Transverse colon (tissue), 4 donors: ENCODE data around the gene CSH2. TPM values are rescaled to one million over a fixed set of nuclear protein-coding genes. Genes with fewer than 3 reads are reported as not detected.
"Not testable (repeated sequence)": the region's sequence is repeated elsewhere in the genome, so short reads cannot be mapped to it uniquely, and the experiment has no call there.

Experiments
- DNase-seq: peaks from one replicate; pipeline ENCODE4 v3.0.0-alpha.2; 2019
- H3K27ac ChIP-seq, 4 donors: fragments of 200-600 bp; sonication (generic); 2 replicates each; pipeline ENCODE4 v1.5.1; 2016 to 2018; ENCODE audit warnings: inconsistent platforms in 4 of 4
- H3K27me3 ChIP-seq: fragments of 200-600 bp; sonication (generic); 2 replicates; pipeline ENCODE4 v1.5.1; 2017; ENCODE audit warnings: inconsistent platforms
- H3K36me3 ChIP-seq, 4 donors: fragments of 200-600 bp; sonication (generic); 2 replicates each; pipeline ENCODE4 v1.5.1; 2017 to 2019; ENCODE audit warnings: inconsistent platforms in 4 of 4
- H3K4me1 ChIP-seq, 4 donors: fragments of 200-600 bp; sonication (generic); 2 replicates each; pipeline ENCODE4 v1.5.1; 2017 to 2020; ENCODE audit warnings: inconsistent platforms in 4 of 4
- H3K4me3 ChIP-seq, 4 donors: fragments of 200-600 bp; sonication (generic); 1 replicate in 1 of 4; 2 replicates in 3 of 4; pipeline versions ENCODE4 v1.5.1 to v1.6.1; 2017 to 2019; ENCODE audit warnings: inconsistent platforms in 4 of 4
- H3K9me3 ChIP-seq, 2 donors: fragments of 200-600 bp; sonication (generic); 2 replicates each; pipeline ENCODE4 v1.5.1; 2017 to 2019; ENCODE audit warnings: inconsistent platforms in 2 of 2
- WGBS, 2 donors: methylation state at CpG; one replicate each; pipeline ENCODE4 v1.1.5; 2018; ENCODE audit warnings: low coverage in 1 of 2; 5-methylcytosine and 5-hydroxymethylcytosine counted together
- in situ Hi-C, 4 donors: fragments of 200-750 bp; cut with MboI; loops; one replicate each; pipeline versions ENCODE4 v1.15.0 to v1.15.1; 2017; ENCODE audit warnings: low sequenced_read_pairs in 3 of 4, low pct_ligation_motif_present in 1 of 4, low pct_unique_long_range_greater_than_20kb in 1 of 4
- intact Hi-C: fragments of 100-400 bp; cut with DNase I; formaldehyde crosslinking; loops from one replicate; pipeline ENCODE4 v1.15.1; 2023; ENCODE audit warnings: low total_unique reads
- total RNA-seq, 4 donors: library from RNA; depleted of rRNA; stranded (reverse); fragments of >200 nt; gene quantifications; one replicate each; pipeline ENCODE4 v1.1.0, GENCODE V29; 2016
- TF ChIP-seq, protein P1 (sequence below), 5 experiments: fragments of 200-600 bp in 3 of 5; fragments of 450-650 bp in 2 of 5; sonication (generic) in 3 of 5; IDR thresholded peaks; 1 replicate in 2 of 5; 2 replicates in 3 of 5; pipeline ENCODE4 v1.5.1; 2016 to 2017; ENCODE audit warnings: antibody characterized with exemption in 5 of 5, inconsistent platforms in 3 of 5, mild to moderate bottlenecking in 2 of 5, moderate library complexity in 1 of 5

CSH2 gene
- total RNA-seq, 4 donors from 2014 or later: not detected

DNA sequence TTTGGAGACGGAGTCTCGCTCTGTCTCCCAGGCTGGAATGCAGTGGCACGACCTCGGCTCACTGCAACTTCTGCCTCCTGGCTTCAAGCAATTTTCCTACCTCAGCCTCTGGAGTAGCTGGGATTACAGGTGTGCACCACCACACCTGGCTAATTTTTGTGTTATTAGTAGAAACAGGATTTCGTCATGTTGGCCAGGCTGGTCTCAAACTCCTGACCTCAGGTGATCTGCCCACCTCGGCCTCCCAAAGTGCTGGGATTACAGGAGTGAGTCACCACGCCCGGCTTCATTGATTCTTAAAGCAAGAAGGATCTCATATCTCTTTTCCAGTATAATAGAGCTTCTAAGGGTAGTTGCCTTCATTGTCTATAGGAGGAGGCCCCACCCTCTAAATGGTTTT, 31.3 kb upstream of the CSH2 start:
- intact Hi-C loops, H3K4me3 ChIP-seq, H3K4me1 ChIP-seq, H3K27ac ChIP-seq, DNase-seq, H3K36me3 ChIP-seq, H3K9me3 ChIP-seq, H3K27me3 ChIP-seq: not testable (repeated sequence)
- 90% methylated on average over 4 to 8 of the region's 8 CpGs for WGBS, 2 donors
- in situ Hi-C loops: loop anchor here in 3 of 4 donors (25.0 kb wide), 3 partner anchors 108 to 383 kb away; partner anchors contain the start of genes ERN1 (in 1 of the 3) and ICAM2 (in 1 of the 3)

DNA sequence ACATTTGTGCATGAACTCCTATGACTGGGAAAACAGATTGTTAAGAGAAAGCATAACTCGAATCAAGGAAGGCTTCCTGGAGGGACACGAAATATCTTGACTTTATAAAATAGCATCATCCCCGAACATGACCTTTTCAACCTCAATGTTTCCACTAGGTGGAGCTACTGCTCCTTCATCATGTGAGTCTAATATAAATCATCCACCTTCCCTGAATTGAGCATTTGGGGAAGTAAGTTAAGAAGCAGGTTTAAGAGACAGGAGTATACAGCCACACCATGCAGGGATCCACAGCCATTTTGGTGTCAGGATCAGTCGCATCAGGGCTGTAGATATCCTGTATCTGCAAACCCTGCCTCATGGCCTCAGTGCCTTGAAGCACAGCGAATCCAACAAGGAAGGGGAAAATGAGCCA, 30.3 kb upstream of the CSH2 start:
- TF ChIP-seq, protein P1, sequence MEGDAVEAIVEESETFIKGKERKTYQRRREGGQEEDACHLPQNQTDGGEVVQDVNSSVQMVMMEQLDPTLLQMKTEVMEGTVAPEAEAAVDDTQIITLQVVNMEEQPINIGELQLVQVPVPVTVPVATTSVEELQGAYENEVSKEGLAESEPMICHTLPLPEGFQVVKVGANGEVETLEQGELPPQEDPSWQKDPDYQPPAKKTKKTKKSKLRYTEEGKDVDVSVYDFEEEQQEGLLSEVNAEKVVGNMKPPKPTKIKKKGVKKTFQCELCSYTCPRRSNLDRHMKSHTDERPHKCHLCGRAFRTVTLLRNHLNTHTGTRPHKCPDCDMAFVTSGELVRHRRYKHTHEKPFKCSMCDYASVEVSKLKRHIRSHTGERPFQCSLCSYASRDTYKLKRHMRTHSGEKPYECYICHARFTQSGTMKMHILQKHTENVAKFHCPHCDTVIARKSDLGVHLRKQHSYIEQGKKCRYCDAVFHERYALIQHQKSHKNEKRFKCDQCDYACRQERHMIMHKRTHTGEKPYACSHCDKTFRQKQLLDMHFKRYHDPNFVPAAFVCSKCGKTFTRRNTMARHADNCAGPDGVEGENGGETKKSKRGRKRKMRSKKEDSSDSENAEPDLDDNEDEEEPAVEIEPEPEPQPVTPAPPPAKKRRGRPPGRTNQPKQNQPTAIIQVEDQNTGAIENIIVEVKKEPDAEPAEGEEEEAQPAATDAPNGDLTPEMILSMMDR (IDR thresholded peaks at IDR 0.05): peak in 4 of 5 experiments; percentile 26 to 38 (median 34)
- H3K4me1 ChIP-seq, H3K36me3 ChIP-seq, H3K27ac ChIP-seq, H3K4me3 ChIP-seq, H3K9me3 ChIP-seq, intact Hi-C loops, H3K27me3 ChIP-seq, DNase-seq: not testable (repeated sequence)
- in situ Hi-C loops: loop anchor here in 3 of 4 donors (25.0 kb wide), 3 partner anchors 109 to 384 kb away; partner anchors contain the start of genes ERN1 (in 1 of the 3) and ICAM2 (in 1 of the 3)
- whole genome bisulfite sequencing, 2 donors: 14 to 32% methylated on average over 3 to 5 of the region's 5 CpGs

DNA sequence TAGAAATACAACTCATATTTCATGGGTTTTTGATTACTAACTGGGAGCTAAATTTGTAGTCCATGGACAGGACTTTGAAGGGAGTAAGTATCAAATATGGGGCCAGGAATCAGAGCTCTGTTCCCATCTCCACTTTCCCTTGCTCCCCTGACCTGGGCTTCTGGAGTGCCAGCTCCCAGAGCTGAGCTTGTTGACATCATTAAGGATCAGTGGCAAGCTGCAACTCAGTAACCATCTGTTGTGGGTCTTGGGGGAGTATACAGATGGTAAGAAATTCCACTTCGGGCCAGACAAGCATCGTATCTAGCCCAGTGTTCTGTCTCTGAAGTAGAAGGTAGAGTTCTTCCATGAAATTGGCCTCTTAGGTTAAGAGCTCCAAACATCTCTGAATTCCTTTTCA, 28.5 kb upstream of the CSH2 start:
- DNase-seq, H3K27me3 ChIP-seq, H3K36me3 ChIP-seq, intact Hi-C loops, H3K27ac ChIP-seq, H3K4me3 ChIP-seq, H3K9me3 ChIP-seq, H3K4me1 ChIP-seq: not testable (repeated sequence)
- in situ Hi-C loops: loop anchor here in 3 of 4 donors (25.0 kb wide), 3 partner anchors 110 to 385 kb away; partner anchors contain the start of genes ERN1 (in 1 of the 3) and ICAM2 (in 1 of the 3)
- WGBS, 2 donors: 80 to 95% methylated on average over 1 to 2 of the region's 2 CpGs

DNA sequence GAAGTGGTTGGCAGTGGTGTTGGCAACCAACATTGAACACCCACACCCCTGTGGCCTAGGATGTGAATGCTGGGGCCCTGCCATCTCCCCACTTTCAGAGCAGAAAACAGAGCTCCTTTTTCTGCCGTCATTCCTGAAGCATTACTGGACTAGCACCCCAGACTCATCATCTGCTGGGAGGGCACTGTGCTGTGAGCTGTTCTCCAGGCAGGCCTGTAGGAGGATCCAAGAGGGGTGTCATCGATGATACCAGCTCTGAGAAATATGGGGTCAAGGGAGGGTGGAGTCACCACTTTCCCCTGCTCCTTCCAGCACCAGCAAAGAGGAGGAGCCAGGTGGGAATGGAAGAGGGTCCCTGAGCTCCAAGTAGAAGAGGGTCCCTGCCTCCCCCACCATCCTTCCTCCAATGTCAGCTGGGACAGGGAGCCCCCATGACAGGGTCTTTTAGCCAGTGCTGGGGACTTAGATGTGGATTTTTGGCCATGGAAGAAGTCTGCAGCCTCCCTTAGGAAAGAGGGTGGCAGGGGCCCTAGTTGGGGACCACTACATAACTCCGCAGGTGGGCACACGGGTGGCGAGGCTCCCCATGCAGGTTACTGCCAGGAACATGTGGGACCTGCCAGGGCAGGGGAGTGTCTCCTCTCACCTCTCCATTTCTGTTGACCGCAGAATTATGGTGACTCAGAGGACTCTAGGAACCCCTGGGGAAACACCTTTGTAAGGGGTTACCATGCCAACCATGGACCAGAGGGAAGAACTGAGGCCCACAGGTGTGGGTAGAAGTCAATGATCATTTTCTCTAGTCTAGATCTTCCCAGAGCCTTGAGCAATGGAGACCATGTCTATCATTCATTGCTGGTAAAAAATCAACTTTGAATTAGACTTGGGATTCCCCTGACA, 25.7 kb upstream of the CSH2 start:
- DNase-seq, H3K4me3 ChIP-seq, in situ Hi-C loops, H3K27me3 ChIP-seq, H3K27ac ChIP-seq, intact Hi-C loops, H3K36me3 ChIP-seq, H3K4me1 ChIP-seq, H3K9me3 ChIP-seq: not testable (repeated sequence)
- WGBS, 2 donors: 60 to 93% methylated on average over 1 to 6 of the region's 6 CpGs

DNA sequence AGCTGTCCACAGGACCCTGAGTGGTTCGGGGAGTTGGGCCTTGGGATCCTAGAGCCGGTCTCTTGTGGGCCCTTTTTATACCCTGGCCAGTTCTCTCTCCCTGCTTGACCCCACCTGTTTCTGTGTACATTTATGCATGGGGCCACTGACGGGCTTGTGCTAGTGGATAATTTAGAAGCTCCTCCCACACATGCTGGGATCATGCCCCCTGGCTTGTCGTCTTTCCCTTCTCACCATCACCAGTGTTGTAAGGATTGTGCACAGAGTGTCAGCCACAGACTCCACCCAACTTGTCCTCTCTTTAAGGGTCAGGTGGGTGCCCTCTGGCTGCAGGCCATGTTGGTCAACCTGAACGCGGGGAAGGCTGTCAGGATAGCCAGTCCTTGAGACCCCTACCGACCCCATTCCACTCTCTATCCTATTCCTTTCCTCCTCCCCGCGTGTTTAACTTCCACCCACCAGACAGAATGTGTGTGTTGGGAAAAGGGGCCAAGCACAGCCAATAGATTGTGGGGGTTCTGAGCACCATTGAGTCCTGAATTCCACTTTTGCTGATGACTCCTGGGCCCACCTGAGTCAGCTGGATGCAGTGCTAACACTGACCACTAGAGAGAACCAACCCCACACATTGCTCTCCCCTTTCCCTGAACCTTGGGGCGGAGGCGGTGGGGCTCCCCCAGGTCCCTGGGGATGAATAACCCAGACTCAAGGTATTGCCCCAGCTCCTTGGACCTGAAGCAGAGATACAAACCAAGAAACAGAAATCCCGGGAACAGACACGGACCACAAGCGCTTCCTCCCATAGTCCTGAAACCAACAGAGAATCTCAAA, 23.3 kb upstream of the CSH2 start, which contains the start of gene CSH1:
TSS of gene CSH1 (minus strand) at position 51 of the 831 bp plus-strand sequence. CDS start 63 bp downstream, outside the sequence.
- H3K4me3 ChIP-seq, H3K9me3 ChIP-seq, H3K36me3 ChIP-seq, H3K27ac ChIP-seq, DNase-seq, in situ Hi-C loops, H3K27me3 ChIP-seq, H3K4me1 ChIP-seq, intact Hi-C loops: not testable (repeated sequence)
- WGBS, 2 donors: 91% methylated on average over 10 of the region's 14 CpGs; no CpG with 5 or more reads in 1 of the 2 donors

DNA sequence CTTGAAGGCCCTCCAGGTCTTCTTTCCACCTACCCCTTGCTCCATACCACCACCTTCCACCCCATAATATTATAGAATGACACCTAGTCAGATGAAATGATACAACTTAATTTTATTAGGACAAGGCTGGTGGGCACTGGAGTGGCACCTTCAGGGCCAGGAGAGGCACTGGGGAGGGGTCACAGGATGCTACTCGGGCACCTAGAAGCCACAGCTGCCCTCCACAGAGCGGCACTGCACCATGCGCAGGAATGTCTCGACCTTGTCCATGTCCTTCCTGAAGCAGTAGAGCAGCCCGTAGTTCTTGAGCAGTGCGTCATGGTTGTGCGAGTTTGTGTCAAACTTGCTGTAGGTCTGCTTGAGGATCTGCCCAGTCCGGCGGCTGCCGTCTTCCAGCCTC, 21.3 kb upstream of the CSH2 start:
- DNase-seq, in situ Hi-C loops, H3K9me3 ChIP-seq, H3K27me3 ChIP-seq, H3K4me3 ChIP-seq, H3K36me3 ChIP-seq, H3K4me1 ChIP-seq, intact Hi-C loops, H3K27ac ChIP-seq: not testable (repeated sequence)
- 95% methylated on average over 10 of the region's 10 CpGs; no CpG with 5 or more reads in 1 of the 2 donors for WGBS, 2 donors

DNA sequence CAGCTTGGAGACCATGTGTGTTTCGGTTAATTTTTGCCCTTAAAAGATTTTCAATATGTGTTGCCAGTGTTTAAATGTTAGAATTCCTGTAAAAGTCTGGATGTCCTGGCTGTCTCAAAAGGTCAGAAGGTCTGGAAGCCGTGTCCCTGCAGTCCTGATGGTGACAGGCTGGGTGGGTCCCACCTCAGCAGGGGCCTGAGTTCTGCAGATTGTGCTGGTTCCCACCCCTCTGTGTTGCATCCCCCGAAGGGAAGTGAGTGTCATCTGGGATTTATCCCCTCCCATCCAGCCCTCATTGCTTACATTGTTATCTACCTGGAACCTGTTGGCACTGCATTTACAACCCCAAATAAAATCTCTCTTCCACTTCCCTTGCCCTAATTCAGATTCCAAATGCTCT, 20.5 kb upstream of the CSH2 start:
- H3K27ac ChIP-seq, H3K9me3 ChIP-seq, H3K27me3 ChIP-seq, H3K36me3 ChIP-seq, in situ Hi-C loops, H3K4me1 ChIP-seq, intact Hi-C loops, H3K4me3 ChIP-seq, DNase-seq: not testable (repeated sequence)
- WGBS, 2 donors: 63% methylated on average over 2 of the region's 3 CpGs; no CpG with 5 or more reads in 1 of the 2 donors

DNA sequence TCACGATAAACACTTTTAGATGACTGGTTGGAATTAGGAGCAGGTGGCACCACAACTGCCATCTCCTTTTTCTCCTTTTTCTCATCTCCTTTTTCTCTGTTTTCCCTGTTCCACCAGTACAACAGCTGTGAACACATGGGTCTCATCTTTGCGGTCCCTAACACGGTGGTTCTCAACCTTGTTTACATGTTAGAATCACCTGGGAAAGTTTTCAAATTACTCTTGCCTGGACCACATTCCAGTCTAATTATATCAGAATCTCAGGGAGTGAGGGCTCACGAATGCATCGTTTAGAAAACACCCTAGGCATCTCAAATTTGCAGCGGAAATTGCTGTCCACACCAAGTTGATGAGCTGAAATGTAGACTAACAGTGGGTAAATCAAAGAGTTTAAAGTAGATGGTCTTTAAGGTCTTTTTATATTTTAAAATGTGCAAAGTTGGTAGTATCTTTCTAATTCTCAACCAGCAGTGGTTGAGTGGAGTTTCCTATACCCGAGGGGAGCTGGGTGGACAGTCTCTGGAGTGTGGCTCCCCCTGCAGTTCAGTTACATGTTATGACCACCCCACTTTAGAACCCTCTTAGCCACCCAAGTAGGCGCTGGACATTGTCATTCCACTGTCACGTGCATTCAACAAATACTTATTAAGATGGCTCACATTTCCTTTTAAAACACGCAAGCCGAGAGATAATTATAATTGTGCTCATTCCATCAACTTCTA, 19.0 kb upstream of the CSH2 start:
- H3K9me3 ChIP-seq, intact Hi-C loops: not testable (repeated sequence)
- 67 to 76% methylated on average over 9 to 11 of the region's 11 CpGs for WGBS, 2 donors

More for the DNA sequence above, 19.0 kb upstream of the CSH2 start:
- in situ Hi-C loops, H3K4me3 ChIP-seq, H3K27ac ChIP-seq, H3K36me3 ChIP-seq, DNase-seq, H3K4me1 ChIP-seq, H3K27me3 ChIP-seq: not testable (repeated sequence)
